HG02981 (cell line): ENCODE data around the gene CCDC9B.
A peak's percentile ranks its signal among the peaks of the same experiment; 100 is the strongest.

Experiments
- ATAC-seq: cut with Tn5 transposase; IDR thresholded peaks from one replicate; pipeline ENCODE4 v1.9.1; 2021; ENCODE audit warnings: mild to moderate bottlenecking, moderate library complexity; ENCODE audit not compliant: unreplicated experiment

Gene CCDC9B

GRCh38 chr15:40310001-40310959 is 30.5 kb downstream of the CCDC9B start:
- no peak for ATAC-seq

GRCh38 chr15:40309344-40309862 is 31.3 kb downstream of the CCDC9B start:
- no peak for ATAC-seq

- peak; percentile 46 for ATAC-seq
These were observed 33.1 kb downstream of the CCDC9B start, which contains the start of gene PLCB2 for GRCh38 chr15:40307421-40308211. Gene PLCB2, minus strand, starts transcription at chr15:40307935. Its CDS starts 263 bp downstream, at chr15:40307672.

GRCh38 chr15:40306908-40307307 is 33.8 kb downstream of the CCDC9B start:
- ATAC-seq: no peak

- no peak for ATAC-seq
These were observed 34.4 kb downstream of the CCDC9B start for GRCh38 chr15:40306371-40306770.

- no peak for ATAC-seq
These were observed 35.5 kb downstream of the CCDC9B start for GRCh38 chr15:40305281-40305680.

GRCh38 chr15:40303576-40303975 is 37.2 kb downstream of the CCDC9B start:
- no peak for ATAC-seq

- ATAC-seq: no peak
These were observed 37.8 kb downstream of the CCDC9B start for GRCh38 chr15:40302981-40303380.

- no peak for ATAC-seq
These were observed 38.4 kb downstream of the CCDC9B start for GRCh38 chr15:40302288-40302886.

GRCh38 chr15:40301467-40302179 is 39.1 kb downstream of the CCDC9B start:
- no peak for ATAC-seq

GRCh38 chr15:40300771-40301170 is 40.0 kb downstream of the CCDC9B start:
- no peak for ATAC-seq

GRCh38 chr15:40300367-40300766 is 40.4 kb downstream of the CCDC9B start:
- ATAC-seq: no peak

- no peak for ATAC-seq
These were observed 42.4 kb downstream of the CCDC9B start for GRCh38 chr15:40298216-40298935.

GRCh38 chr15:40297356-40297755 is 43.4 kb downstream of the CCDC9B start:
- ATAC-seq: no peak

GRCh38 chr15:40296561-40297230 is 44.0 kb downstream of the CCDC9B start:
- no peak for ATAC-seq

GRCh38 chr15:40295877-40296560 is 44.7 kb downstream of the CCDC9B start:
- no peak for ATAC-seq

GRCh38 chr15:40295297-40295696 is 45.4 kb downstream of the CCDC9B start:
- ATAC-seq: no peak
